Neural cell (in vitro differentiated cells): ENCODE measurements around the gene RFX5. TPM values are rescaled to one million over a fixed set of nuclear protein-coding genes. Genes with fewer than 3 reads are reported as not detected.

ENCODE experiments used
- H2AFZ ChIP-seq: fragments of 200-600, 300-800 bp; sonication (generic), shearing (Covaris generic); 2 replicates; pipeline ENCODE4 v1.6.0; 2014; ENCODE audit warnings: low read depth, mild to moderate bottlenecking, antibody characterized with exemption, low read length, moderate library complexity
- H3F3A ChIP-seq: fragments of 200-600 bp; shearing (Covaris generic); 2 replicates; pipeline ENCODE4 v1.6.1; 2016; ENCODE audit warnings: mild to moderate bottlenecking, moderate library complexity, mixed read lengths, antibody characterized with exemption, low read length; ENCODE audit not compliant: insufficient read depth, poor library complexity, severe bottlenecking
- H3K27ac ChIP-seq: fragments of 200-600, 300-800 bp; sonication (generic), shearing (Covaris generic); 2 replicates; pipeline ENCODE4 v1.5.1; 2014; ENCODE audit warnings: mild to moderate bottlenecking, low read length, moderate library complexity
- H3K27me3 ChIP-seq: fragments of 300-800, 200-600 bp; sonication (generic), shearing (Covaris generic); 2 replicates; pipeline ENCODE4 v1.6.0; 2014; ENCODE audit warnings: mild to moderate bottlenecking, low read depth, low read length, moderate library complexity; ENCODE audit not compliant: insufficient read depth
- H3K36me3 ChIP-seq: fragments of 300-800, 200-600 bp; sonication (generic), shearing (Covaris generic); 2 replicates; pipeline ENCODE4 v1.5.1; 2014; ENCODE audit warnings: mild to moderate bottlenecking, antibody characterized with exemption, low read length, moderate library complexity; ENCODE audit not compliant: insufficient read depth
- H3K4me2 ChIP-seq: fragments of 300-800, 200-600 bp; sonication (generic), shearing (Covaris generic); 2 replicates; pipeline ENCODE4 v1.6.0; 2014; ENCODE audit warnings: mild to moderate bottlenecking, low read length
- H3K4me3 ChIP-seq: fragments of 300-800, 200-600 bp; sonication (generic), shearing (Covaris generic); 2 replicates; pipeline ENCODE4 v1.5.1; 2014; ENCODE audit warnings: mild to moderate bottlenecking, low read length, moderate library complexity
- H3K79me2 ChIP-seq: fragments of 200-600 bp; shearing (Covaris generic); replicated peaks from 2 replicates; pipeline ENCODE4 v1.6.0; 2014; ENCODE audit warnings: mild to moderate bottlenecking, low read length, moderate library complexity; ENCODE audit not compliant: insufficient read depth
- H3K9ac ChIP-seq: fragments of 300-800, 200-600 bp; sonication (generic), shearing (Covaris generic); 2 replicates; pipeline ENCODE4 v1.6.1; 2016; ENCODE audit warnings: mild to moderate bottlenecking, low read length, mixed read lengths
- H3K9me2 ChIP-seq: fragments of 200-600 bp; shearing (Covaris generic); 2 replicates; pipeline ENCODE4 v1.6.1; 2016; ENCODE audit warnings: mild to moderate bottlenecking, low read length, mixed read lengths; ENCODE audit not compliant: insufficient read depth
- H3K9me3 ChIP-seq: fragments of 200-600, 300-800 bp; sonication (generic), shearing (Covaris generic); 2 replicates; pipeline ENCODE4 v1.6.1; 2016; ENCODE audit warnings: mild to moderate bottlenecking, mixed run types, low read length, moderate library complexity, mixed read lengths
- H4K20me1 ChIP-seq: fragments of 200-600 bp; shearing (Covaris generic); 2 replicates; pipeline ENCODE4 v1.6.1; 2016; ENCODE audit warnings: mild to moderate bottlenecking, mixed run types; ENCODE audit not compliant: insufficient read depth
- CTCF ChIP-seq: fragments of 450-650 bp; IDR thresholded peaks from 2 replicates; pipeline ENCODE4 v1.5.1; 2014; ENCODE audit warnings: antibody characterized with exemption, mild to moderate bottlenecking, moderate library complexity; ENCODE audit not compliant: poor library complexity, severe bottlenecking
- EP300 ChIP-seq: fragments of 450-650 bp; conservative IDR thresholded peaks from 2 replicates; pipeline ENCODE4 v1.6.1; 2014; ENCODE audit warnings: antibody characterized with exemption, mild to moderate bottlenecking, moderate library complexity; ENCODE audit not compliant: poor library complexity, severe bottlenecking
- EZH2 ChIP-seq: fragments of 200-600, 300-800 bp; shearing (Covaris generic), sonication (generic); IDR thresholded peaks from 2 replicates; pipeline ENCODE4 v1.6.1; 2014; ENCODE audit warnings: antibody characterized with exemption, low read length, borderline replicate concordance, mild to moderate bottlenecking; ENCODE audit not compliant: insufficient read depth, poor library complexity, severe bottlenecking
- MXI1 ChIP-seq: fragments of 450-650 bp; conservative IDR thresholded peaks from 2 replicates; pipeline ENCODE4 v1.6.1; 2014; ENCODE audit warnings: antibody characterized with exemption, mild to moderate bottlenecking; ENCODE audit not compliant: poor library complexity, severe bottlenecking
- POLR2AphosphoS5 ChIP-seq: IDR thresholded peaks from 2 replicates; pipeline ENCODE4 v1.6.1; 2012
- RAD21 ChIP-seq: fragments of 450-650 bp; conservative IDR thresholded peaks from 2 replicates; pipeline ENCODE4 v1.6.1; 2014; ENCODE audit warnings: antibody characterized with exemption, mild to moderate bottlenecking, moderate library complexity
- SMC3 ChIP-seq: fragments of 450-650 bp; conservative IDR thresholded peaks from 2 replicates; pipeline ENCODE4 v1.6.1; 2014; ENCODE audit warnings: antibody characterized with exemption, mild to moderate bottlenecking, moderate library complexity; ENCODE audit not compliant: poor library complexity
- TAF1 ChIP-seq: IDR thresholded peaks from 2 replicates; pipeline ENCODE4 v1.6.1; 2012; ENCODE audit warnings: low read depth
- polyA plus RNA-seq: library from polyadenylated mRNA; depleted of rRNA; stranded (reverse); fragments of >200 nt; gene quantifications from 2 replicates; pipeline ENCODE4 v1.2.3, GENCODE V29; 2014
- TF ChIP-seq, protein P1 (sequence below): IDR thresholded peaks from 2 replicates; pipeline ENCODE4 v1.6.1; 2012; ENCODE audit warnings: borderline replicate concordance

Gene RFX5
- polyA plus RNA-seq, 1 donor from 2014 or later, result 36.7 TPM

GRCh38 chr1:151325646-151326429 is 21.2 kb downstream of the RFX5 start:
- H4K20me1 ChIP-seq, result no peaks in the 10 kb centered on the region
- TF ChIP-seq TAF1 (no peak), EP300 (no peak), CTCF (no peak), RAD21 (no peak), EZH2 (no peak), SMC3 (no peak), MXI1 (no peak), POLR2AphosphoS5 (no peak)
- TF ChIP-seq, protein P1, sequence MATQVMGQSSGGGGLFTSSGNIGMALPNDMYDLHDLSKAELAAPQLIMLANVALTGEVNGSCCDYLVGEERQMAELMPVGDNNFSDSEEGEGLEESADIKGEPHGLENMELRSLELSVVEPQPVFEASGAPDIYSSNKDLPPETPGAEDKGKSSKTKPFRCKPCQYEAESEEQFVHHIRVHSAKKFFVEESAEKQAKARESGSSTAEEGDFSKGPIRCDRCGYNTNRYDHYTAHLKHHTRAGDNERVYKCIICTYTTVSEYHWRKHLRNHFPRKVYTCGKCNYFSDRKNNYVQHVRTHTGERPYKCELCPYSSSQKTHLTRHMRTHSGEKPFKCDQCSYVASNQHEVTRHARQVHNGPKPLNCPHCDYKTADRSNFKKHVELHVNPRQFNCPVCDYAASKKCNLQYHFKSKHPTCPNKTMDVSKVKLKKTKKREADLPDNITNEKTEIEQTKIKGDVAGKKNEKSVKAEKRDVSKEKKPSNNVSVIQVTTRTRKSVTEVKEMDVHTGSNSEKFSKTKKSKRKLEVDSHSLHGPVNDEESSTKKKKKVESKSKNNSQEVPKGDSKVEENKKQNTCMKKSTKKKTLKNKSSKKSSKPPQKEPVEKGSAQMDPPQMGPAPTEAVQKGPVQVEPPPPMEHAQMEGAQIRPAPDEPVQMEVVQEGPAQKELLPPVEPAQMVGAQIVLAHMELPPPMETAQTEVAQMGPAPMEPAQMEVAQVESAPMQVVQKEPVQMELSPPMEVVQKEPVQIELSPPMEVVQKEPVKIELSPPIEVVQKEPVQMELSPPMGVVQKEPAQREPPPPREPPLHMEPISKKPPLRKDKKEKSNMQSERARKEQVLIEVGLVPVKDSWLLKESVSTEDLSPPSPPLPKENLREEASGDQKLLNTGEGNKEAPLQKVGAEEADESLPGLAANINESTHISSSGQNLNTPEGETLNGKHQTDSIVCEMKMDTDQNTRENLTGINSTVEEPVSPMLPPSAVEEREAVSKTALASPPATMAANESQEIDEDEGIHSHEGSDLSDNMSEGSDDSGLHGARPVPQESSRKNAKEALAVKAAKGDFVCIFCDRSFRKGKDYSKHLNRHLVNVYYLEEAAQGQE, result no peak
- H3K27ac ChIP-seq, result no peak overlapping the region
- peaks cover 16% of the 10 kb centered on the region for H3K79me2 ChIP-seq
- peak overlapping the region; percentile 99 for H3K4me2 ChIP-seq
- H3K9me3 ChIP-seq, result no peaks in the 10 kb centered on the region
- no peaks in the 10 kb centered on the region for H3K9me2 ChIP-seq
- H3F3A ChIP-seq, result no peaks in the 10 kb centered on the region
- H3K9ac ChIP-seq, result peak overlapping the region; percentile 77
- H2AFZ ChIP-seq, result no peak overlapping the region
- H3K27me3 ChIP-seq, result no peaks in the 10 kb centered on the region
- peak overlapping the region; percentile 89 for H3K4me3 ChIP-seq
- peaks cover 7% of the 10 kb centered on the region for H3K36me3 ChIP-seq

DNA sequence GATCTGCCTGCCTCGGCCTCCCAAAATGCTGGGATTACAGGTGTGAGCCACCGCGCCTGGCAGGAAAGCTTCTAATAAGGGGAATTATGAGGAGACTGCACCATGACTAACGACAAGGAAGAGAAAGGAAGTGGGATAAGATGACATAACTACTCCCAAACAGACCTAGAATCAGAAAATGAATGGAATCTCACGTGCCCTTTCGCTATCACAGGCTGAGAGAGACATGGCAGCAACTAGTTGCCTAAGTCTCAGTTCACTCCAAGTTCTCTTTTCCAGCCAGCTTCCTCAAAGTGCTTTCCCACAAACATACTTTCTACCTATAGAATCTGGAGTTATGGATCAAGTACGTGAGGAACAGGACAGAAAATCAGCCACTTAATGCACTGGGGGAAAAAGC is 21.8 kb downstream of the RFX5 start:
- Histone ChIP-seq H3K79me2 (peaks cover 16% of the 10 kb centered on the region), H3K4me3 (peak overlapping the region; percentile 89), H3K4me2 (no peak overlapping the region), H2AFZ (no peak overlapping the region), H4K20me1 (no peaks in the 10 kb centered on the region), H3K36me3 (peaks cover 7% of the 10 kb centered on the region), H3K9ac (no peak overlapping the region), H3K27ac (no peak overlapping the region), H3F3A (no peaks in the 10 kb centered on the region), H3K9me2 (no peaks in the 10 kb centered on the region), H3K9me3 (no peaks in the 10 kb centered on the region), H3K27me3 (no peaks in the 10 kb centered on the region)
- TF ChIP-seq SMC3 (no peak), TAF1 (no peak), EZH2 (no peak), CTCF (no peak), RAD21 (no peak), POLR2AphosphoS5 (no peak), EP300 (no peak)
